Measurements from ENCODE around the gene SLC5A8.
A peak's percentile ranks its signal among the peaks of the same experiment; 100 is the strongest.

The SLC5A8 gene, protein sequence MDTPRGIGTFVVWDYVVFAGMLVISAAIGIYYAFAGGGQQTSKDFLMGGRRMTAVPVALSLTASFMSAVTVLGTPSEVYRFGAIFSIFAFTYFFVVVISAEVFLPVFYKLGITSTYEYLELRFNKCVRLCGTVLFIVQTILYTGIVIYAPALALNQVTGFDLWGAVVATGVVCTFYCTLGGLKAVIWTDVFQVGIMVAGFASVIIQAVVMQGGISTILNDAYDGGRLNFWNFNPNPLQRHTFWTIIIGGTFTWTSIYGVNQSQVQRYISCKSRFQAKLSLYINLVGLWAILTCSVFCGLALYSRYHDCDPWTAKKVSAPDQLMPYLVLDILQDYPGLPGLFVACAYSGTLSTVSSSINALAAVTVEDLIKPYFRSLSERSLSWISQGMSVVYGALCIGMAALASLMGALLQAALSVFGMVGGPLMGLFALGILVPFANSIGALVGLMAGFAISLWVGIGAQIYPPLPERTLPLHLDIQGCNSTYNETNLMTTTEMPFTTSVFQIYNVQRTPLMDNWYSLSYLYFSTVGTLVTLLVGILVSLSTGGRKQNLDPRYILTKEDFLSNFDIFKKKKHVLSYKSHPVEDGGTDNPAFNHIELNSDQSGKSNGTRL

DNA sequence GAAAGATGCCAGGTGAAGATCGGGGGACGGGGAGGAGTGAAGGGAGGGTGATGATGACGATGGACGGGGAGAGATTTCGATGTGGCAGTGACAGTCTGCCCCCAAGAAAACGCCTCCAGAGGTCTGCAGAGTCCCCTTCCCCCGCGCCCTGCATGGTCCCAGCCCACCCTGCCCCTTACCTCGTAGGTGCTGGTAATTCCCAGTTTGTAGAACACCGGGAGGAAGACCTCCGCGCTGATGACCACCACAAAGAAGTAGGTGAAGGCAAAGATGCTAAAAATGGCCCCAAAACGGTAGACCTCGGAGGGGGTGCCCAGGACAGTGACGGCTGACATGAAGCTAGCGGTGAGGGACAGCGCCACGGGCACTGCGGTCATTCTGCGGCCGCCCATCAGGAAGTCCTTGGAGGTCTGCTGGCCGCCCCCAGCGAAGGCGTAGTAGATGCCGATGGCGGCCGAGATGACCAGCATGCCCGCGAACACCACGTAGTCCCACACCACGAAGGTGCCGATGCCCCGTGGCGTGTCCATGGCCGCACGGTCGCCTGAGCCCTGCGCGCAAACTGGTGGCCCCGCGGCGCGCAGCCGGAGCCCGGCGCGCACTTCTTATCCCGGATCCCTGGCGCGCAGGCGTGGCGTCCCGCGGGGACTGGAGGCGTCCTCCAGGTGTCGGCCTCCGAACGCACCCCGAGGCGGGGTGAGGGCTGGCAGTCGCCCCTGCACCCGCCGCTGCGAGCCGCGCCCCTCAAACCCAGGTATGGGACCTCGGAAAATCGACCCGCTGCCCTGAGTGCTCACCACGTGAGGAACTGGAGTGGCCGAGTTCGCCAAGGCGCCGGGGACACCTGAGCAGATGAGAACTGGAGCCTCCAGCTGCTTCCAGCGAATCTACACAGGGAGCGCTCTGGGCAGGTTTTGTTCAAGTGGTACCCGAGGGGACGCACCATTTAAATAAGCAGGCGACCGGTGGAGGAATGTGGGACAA is at the start of gene SLC5A8:
TSS of gene SLC5A8 (minus strand) at position 920 of the 984 bp plus-strand sequence. CDS start at position 530, 390 bp downstream.
- peak; percentile 79 for DNase-seq

DNA sequence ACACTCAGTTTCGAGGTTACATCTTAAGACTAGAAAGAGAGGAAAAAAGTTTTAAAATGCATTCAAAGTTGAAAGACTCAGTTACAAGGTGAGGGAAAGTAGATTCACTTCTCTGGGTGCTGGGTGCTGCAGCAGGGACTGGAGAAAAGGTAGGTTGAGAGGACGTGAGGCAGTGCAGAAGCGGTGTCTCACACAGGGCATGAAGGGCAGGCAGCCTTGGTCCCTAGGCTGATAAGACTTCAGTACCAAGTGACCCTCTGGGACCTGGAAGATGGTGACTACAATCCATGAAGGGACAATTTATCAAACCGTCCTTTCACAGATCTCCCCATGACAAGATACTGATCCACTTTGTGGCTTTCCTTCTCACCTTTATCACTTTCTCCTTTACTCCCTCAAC is 47.3 kb upstream of the SLC5A8 start:
- no peak for DNase-seq

DNA sequence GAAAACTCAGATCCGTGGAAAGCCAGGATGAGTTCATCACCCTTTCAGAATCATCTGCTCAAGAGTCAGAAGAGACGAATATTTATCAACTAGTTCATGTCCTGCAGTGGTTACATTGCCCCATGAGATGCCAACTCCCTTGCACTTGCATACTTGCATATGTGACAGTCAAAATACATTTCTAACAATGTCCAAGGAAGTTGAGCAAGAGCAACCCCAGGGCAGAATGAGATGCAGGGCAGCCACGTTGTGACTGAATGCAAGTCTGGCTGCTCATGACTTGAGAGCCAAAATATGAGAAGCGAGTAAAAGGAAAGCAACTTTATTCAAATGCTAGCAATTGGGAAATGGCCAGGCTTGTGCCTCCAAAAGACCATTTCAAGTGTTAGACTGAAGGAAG is 46.2 kb upstream of the SLC5A8 start:
- no peak for DNase-seq

DNA sequence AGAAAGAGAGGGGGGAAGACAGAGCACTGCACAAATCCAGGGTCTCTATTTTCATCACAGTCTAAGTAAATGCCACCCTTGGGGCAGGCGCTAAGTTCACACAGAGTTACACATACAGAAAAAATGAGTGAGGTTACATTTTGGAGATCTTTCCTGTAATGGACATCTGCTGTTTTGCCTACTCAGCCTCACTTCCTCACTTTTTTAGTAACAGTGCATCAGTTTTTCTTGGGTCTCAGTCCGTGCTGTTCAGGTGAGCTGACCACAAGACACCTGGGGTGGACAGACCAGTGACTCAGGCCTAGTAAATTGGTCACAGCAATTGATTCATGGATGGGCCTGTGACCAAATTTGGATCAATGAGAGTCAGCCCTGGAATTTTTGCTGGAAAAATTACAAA is 33.6 kb upstream of the SLC5A8 start:
- DNase-seq, result no peak

DNA sequence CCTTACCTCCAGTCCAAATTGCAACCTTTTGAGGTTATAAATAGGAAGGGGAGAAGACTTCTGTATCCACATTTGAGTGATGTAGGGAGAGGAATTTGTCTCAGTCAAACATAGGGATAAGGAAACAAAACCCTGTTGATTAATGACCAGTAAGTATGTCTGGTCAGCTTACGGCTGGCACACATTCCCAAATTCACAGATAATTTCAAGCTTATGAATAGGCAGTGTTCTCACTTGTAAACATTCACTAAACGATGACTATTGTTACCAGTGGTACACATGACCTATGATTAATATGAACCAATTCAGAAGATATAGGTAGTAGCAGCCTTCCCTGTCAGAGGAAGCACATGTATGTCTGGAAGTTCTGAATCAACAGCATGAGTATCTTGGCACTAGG is 33.0 kb upstream of the SLC5A8 start:
- DNase-seq, result no peak

DNA sequence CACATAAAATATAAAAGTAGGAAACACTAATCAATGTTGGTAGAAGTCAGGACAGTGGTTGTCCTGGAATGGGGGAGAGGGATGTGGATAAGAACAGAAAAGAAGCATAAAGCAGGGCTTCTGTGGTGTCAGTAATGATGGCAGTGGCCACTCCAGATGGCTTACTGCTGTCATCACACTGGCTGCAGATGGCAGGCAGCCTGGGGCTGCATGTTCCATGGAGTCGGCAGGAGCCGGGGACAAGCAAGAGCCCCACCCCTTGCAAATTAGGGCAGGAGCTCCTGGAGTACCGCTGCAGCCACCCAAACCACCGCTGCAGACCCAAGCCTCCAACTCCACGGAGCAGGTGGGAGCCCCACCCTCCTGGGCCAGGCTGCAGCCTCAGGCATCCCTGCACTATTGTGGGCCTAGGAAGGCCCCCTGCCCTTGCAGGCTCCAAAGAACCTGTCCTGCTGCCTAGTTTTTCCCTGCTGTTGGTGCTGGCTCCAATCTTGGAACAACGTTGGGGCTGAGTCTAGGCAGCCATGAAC is 28.8 kb upstream of the SLC5A8 start:
- DNase-seq, result no peak

DNA sequence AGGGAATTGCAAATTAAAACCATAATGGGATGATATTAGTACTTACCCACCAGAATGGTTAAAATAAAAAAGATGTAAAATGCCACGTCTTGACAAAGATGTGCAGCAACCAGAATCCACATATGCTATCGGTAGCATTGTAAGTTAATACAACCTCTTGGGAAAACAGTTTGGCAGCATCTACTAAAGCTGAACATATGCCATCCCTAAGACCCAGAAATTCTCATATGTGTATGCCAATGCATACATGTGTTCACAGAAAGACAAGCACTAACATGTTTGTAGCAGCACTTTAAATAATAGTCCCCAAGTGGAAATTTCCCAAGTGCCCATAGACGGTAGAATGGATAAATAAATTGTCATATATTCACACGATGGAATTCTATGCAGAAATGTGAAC is 28.3 kb upstream of the SLC5A8 start:
- no peak for DNase-seq

DNA sequence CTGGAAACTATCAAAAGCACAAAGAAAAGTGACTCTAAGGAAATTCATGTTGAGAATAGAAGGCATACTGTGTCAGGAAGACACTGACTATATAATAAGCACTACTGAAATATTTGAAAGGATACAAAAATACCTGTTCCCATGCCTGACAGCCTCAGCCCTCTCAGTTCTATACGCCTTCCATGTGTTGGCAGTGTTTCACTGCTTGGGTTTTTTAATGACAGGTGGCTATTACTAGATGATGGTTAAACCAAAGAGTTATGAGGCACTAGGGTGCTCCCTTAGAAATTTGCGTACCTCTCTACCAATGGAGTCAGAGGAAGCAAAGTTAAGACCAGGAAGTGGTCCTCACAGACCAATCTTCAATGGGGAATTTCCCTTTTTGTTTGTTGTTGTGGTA is 25.6 kb upstream of the SLC5A8 start:
- peak; percentile 8 for DNase-seq

DNA sequence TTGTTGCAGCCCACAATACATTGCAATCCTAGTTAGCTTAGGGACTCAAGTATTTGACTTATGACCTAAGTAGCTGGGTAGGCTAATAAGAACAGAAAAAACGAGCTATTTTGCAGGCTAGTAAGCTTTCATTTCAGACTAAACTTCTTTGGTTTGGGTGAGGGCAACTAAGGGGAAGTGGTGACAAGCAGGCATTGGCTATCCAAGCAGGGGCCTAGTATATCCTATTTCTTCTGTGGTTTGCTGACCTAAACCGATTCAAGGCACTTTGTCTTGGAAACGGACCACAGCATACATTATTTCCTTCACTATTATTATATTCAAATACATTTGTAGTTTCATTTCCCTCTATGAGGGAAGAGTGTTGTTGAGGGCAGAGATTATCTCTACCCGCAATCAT is 21.6 kb upstream of the SLC5A8 start:
- DNase-seq, result no peak

DNA sequence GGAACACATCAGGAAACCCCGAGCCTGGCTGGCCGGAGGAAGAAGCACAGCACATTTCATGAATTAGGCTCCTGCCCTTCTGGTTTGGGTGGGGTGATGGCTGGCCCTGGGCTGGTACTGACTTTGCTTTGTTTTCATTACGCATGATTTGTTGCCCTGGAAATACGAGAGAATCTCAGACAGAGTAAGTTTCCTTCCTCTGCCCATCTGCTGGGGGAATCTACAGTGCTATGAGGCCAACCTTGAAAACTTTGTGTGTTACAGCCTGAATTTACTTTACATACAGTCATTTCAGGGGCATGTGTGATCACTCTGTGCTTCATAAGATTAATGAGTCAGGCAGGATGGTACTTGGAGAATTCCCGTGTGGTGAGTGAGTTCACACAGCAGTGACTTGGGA is 20.5 kb upstream of the SLC5A8 start:
- no peak for DNase-seq

DNA sequence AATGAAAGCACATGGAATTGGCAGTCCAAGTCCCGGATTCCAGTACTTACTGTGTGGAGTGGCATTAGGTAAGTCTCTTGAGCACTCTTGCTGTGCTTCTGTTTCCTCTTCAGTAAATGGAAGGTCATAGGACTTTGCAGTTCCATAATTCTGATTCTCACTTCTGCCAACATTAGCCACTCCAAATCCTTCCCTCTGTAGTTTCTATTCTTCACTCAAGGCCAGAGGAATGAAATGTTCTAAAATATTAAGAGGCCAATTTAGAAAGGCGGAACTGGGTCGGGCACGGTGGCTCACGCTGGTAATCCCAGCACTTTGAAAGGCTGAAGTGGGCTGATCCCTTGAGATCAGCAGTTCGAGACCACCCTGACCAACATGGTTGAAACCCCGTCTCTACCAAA is 19.8 kb upstream of the SLC5A8 start:
- DNase-seq, result no peak

DNA sequence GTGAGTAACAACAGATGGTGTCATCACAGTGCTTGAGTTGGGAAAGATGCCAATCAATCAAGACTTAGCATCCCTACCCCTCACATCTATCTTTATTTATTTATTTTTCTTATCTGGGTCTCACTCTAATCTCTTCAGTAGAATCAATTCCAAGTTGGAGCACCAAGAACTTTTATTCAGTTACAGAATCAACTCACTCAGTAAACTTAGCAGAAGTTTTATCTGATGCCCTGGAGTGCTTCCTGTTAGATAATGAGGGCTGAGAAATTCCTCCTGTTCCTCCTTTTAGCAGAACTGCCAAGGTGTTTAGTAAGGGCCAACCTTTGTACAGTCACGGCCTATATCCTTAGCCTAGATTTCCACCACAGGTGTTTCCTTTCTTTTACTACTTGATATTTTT is 11.3 kb upstream of the SLC5A8 start:
- no peak for DNase-seq

DNA sequence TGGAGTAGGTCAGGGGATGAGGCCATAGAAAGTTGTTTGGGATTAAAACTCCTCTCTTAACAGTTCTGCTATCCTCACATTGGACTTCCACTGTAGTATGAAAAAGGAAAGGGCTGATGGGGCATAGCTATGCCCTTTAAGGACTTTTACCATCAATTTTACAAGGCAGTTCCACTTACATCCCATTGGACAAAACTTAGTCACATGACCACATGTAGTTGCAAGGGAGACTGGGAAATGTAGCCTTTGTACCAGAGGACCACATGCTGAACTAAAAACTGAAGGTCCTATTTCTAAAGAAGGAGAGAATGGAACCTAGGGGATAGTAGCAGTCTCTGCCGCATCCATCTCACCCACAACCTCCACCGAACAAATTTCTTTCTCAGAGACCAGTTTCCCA is 6.8 kb upstream of the SLC5A8 start:
- no peak for DNase-seq

DNA sequence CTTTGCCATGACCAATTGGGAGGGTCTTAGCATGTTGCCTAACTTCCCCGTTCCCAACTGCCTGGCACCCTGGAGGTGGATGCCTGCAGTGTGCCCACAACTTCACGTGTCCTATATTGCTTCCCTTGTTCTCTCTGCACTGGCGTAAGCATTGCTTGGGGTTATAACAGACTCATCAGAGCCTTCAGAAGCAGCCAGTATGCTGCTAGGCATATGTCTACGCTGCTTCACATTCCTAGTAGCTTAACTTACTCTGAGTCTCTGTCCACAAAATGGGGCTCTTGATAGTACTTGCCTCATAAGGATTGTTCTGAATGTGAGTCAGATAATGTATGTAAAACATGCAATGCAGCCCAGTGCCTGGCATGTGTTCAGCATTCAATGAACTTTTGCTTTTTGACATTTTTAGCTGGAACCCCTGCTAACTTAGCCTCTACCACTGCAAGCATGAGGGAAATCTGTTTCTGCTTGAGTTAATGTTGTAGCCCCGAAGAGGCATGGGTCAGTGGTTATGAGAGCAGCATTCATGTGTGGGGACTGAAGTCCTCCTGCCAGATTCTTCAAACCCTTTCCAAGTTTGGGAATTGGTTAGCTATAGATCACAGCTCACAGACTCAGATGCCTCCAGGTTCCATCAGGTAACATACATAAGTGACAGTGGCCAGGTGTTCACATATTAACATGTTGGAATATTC is 2.8 kb downstream of the SLC5A8 start:
- no peak for DNase-seq

DNA sequence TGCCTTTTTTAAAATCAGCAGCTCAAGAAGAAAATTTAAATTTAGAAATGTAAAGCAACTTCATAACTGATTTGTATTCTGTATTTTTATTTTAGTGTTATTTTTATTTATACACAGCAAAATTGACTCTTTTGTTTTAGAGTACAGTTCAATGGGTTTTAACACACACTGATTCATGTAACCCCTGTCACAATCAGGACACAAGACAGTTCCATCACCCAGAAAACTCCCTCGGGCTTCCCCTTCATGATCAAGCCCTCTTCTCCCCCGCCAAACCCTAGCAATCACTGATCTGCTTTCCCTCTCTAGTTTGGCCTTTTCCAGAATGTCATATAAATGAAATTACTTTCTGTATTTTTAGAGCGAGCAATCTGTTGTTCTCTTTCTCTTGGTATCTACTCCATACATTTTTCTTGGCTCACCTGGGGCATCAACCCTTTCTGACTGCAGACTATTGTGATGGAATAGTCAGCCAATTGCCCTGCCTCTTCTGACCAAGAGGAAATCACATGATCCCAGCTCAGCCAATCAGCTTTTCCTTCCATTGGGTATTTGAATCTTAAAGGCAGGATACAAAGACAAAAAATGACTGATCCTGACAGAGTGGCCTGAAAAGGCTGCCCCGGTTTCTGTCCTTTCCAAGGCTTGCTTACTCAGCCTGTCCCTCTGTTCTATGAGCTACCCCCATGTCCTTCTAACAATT is 5.3 kb downstream of the SLC5A8 start:
- DNase-seq, result no peak

DNA sequence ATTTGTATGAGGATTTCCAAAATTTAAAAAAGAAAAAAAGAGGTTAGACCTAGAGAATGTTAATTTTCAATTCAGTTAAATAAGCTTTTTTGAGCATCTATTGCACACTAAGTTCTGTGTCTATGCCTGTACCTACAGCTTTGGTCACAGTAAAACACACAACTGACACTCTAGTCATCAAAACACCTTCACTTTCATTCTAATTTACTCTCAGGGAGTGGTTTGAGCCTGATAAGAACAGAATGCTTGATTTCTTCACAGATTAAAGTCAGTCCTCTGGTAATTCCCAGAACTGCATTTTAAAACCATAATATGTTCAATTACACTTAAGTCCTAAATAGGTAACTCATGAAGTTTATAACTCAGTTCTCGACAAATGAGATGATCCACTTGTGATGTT is 9.2 kb downstream of the SLC5A8 start:
- no peak for DNase-seq

DNA sequence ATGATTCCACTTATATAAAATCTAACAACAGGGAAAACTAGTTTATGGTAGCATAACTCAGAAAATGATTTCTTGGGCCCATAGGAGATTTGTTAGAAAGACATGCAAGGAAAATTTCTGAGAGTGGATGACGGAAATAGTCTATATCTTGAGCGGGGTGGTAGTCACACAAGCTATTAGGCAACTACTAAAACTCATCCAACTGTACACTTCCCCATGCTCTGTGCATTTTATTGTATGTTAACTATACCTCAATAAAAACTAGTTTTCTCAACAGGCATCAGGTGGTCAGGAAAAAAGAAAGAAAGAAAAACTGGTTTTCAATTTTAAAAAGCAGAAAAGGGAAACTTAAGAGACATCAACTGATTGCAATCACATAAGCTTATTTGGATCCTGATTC is 9.9 kb downstream of the SLC5A8 start:
- no peak for DNase-seq

DNA sequence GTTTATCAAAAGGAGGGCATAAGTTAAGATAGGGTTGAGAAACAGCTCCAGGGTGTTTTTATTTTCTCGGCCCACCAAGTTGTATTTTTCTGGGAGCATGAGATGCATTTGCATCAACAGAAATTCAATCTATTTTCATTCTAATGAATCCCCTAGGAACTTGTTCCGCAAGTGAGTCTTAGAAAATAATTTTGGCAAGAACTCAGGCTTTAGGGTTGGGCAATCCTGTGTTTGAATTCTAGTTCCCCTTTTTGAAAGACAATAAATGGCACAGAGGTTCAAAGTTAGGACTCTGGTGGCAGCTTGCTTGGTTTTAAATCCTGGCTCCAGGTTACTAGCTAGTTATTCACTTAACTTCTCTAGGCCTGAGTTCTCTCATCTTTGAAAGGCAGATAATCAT is 23.7 kb downstream of the SLC5A8 start:
- DNase-seq, result no peak

DNA sequence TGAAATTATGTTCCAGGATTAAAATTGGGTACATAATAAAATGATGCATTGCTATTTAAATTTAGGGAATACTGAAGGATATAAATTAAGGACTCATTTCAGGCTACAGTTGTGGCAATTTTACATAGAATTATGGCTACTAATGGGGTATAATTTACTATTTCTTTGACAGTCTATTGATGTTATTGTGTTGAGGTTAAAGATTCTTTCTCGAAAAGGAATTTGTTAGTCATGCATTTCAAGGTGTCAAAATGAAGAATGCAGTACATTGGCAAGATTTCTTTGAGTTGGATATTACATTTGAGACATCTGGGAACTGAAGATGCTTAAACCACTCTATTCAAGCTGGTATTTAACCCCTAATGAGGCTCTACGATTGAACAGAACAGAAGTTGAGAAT is 28.3 kb downstream of the SLC5A8 start:
- DNase-seq, result no peak

DNA sequence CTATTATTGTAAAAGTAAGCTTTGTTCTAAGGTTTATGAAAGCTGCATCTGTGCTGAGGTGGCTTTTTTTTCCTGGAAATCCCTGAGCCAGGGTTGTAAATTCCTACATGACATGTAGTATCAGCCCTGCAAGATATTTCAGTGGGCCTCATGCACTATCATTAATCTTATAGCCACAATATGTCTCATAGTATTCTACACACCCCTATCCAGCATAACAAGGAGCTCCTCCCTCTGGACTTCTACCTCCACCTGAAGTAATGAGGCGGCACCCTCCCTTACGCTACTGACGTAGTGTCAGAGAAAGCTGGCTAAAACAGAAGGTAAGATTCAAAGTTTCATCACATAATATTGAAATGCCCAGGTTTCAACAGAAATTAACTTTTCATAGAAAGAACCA is 35.5 kb downstream of the SLC5A8 start:
- no peak for DNase-seq

DNA sequence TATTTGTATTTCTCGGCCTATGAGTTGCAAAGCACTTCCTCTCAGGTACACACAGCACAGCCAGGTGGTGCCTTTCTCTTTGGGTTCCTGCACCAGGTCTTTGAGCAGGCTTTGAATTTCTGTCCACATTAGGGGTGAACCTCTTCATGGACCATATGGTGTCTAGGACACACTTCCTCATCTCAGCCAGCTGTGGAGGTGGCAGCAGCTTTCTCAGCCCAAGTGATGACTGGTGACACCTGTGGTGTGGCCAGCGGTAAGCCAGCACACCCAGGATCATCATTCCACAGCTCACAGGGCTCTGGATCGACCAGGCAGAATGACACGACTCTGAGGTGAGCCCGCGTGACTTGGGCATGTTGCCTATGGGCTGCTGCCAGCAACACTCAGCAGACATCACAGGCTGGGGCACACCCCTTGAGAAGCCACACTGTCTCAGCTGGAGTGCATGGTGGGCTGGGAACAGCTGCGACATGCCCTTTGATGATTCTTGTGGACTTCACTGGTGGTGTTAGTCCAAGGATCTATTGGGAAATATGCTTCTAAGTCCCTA is 36.8 kb downstream of the SLC5A8 start:
- DNase-seq, result no peak

DNA sequence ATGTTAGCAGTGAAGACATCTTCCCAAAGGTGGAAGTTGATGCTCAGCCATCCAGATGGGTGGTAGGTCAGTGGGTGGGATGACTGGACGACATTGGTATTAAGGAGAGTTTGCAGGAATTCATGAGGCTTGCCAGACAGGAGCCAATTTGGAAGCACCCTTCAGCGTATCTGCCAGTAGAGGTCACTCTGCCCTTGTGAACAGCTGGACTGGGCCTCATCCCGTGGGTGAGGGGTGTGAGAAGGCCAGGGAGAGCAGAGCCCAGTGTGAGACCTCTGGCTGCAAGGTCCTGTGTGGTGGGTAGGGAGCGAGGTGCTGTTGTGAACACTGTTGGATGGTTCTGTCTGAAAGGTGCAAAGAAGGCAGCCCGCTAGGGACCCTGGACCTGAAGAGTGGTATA is 37.7 kb downstream of the SLC5A8 start:
- DNase-seq, result peak; percentile 48
